SK-N-SH treated with all-trans-retinoic acid at 6 μM for 48 hours (cell line): ENCODE results near the gene ZNF808.
"Not testable (repeated sequence)": the region's sequence is repeated elsewhere in the genome, so short reads cannot be mapped to it uniquely, and the experiment has no call there.

ENCODE experiments used
- ATAC-seq: fragments of 200-7000 bp; cut with Tn5 transposase; 3 replicates; pipeline ENCODE4 v1.9.1; 2020; ENCODE audit warnings: mild to moderate bottlenecking, moderate library complexity
- ARNTL ChIP-seq: fragments of 450-650 bp; formaldehyde crosslinking; IDR thresholded peaks from 2 replicates; pipeline ENCODE4 v1.5.0; 2020; ENCODE audit warnings: low read depth, mild to moderate bottlenecking, moderate library complexity, borderline replicate concordance
- BACH2 ChIP-seq: fragments of 250-450 bp; sonication (Bioruptor Pico); IDR thresholded peaks from 2 replicates; pipeline ENCODE4 v1.9.0; 2021; ENCODE audit warnings: mild to moderate bottlenecking, borderline replicate concordance
- CSDC2 ChIP-seq: fragments of 250-450 bp; sonication (Bioruptor Pico); IDR thresholded peaks from 2 replicates; pipeline ENCODE4 v1.5.0; 2020; ENCODE audit warnings: mild to moderate bottlenecking, moderate library complexity
- ESRRG ChIP-seq: fragments of 250-450 bp; sonication (Bioruptor Pico); IDR thresholded peaks from 2 replicates; pipeline ENCODE4 v1.6.1; 2021; ENCODE audit warnings: mild to moderate bottlenecking
- GLIS3 ChIP-seq: fragments of 250-450 bp; sonication (Bioruptor Pico); IDR thresholded peaks from 2 replicates; pipeline ENCODE4 v1.5.0; 2020; ENCODE audit warnings: mild to moderate bottlenecking, moderate library complexity
- ISL1 ChIP-seq: fragments of 250-450 bp; sonication (Bioruptor Pico); IDR thresholded peaks from 2 replicates; pipeline ENCODE4 v2.1.2; 2022; ENCODE audit warnings: mild to moderate bottlenecking, moderate library complexity
- OSR1 ChIP-seq: fragments of 250-450 bp; sonication (Bioruptor Pico); IDR thresholded peaks from 2 replicates; pipeline ENCODE4 v1.8.0; 2022; ENCODE audit warnings: moderate library complexity, mild to moderate bottlenecking, inconsistent platforms
- PPARA ChIP-seq: fragments of 250-450 bp; sonication (Bioruptor Pico); IDR thresholded peaks from 2 replicates; pipeline ENCODE4 v1.5.0; 2020; ENCODE audit warnings: mild to moderate bottlenecking, borderline replicate concordance
- RARB ChIP-seq: fragments of 250-450 bp; sonication (Bioruptor Pico); IDR thresholded peaks from 2 replicates; pipeline ENCODE4 v1.8.0; 2021; ENCODE audit warnings: mild to moderate bottlenecking, moderate library complexity
- SNAI2 ChIP-seq: fragments of 250-450 bp; sonication (Bioruptor Pico); IDR thresholded peaks from 2 replicates; pipeline ENCODE4 v1.5.0; 2020; ENCODE audit warnings: mild to moderate bottlenecking, moderate library complexity
- TCF4 ChIP-seq: fragments of 250-450 bp; sonication (Bioruptor Pico); IDR thresholded peaks from 2 replicates; pipeline ENCODE4 v1.8.0; 2021; ENCODE audit warnings: mild to moderate bottlenecking, moderate library complexity, borderline replicate concordance
- TOX ChIP-seq: fragments of 250-450 bp; sonication (Bioruptor Pico); IDR thresholded peaks from 2 replicates; pipeline ENCODE4 v1.8.0; 2021; ENCODE audit warnings: mild to moderate bottlenecking, moderate library complexity, borderline replicate concordance
- ZC3H10 ChIP-seq: fragments of 250-450 bp; sonication (Bioruptor Pico); IDR thresholded peaks from 2 replicates; pipeline ENCODE4 v1.5.1; 2021; ENCODE audit warnings: mild to moderate bottlenecking, moderate library complexity
- ZFP30 ChIP-seq: fragments of 450-650 bp; formaldehyde crosslinking; IDR thresholded peaks from 2 replicates; pipeline ENCODE4 v1.5.0; 2022; ENCODE audit warnings: mild to moderate bottlenecking, moderate library complexity
- ZNF565 ChIP-seq: fragments of 450-650 bp; formaldehyde crosslinking; conservative IDR thresholded peaks from 2 replicates; pipeline ENCODE4 v1.5.0; 2020; ENCODE audit warnings: low read depth, mild to moderate bottlenecking, moderate library complexity
- ZNF70 ChIP-seq: fragments of 450-650 bp; formaldehyde crosslinking; IDR thresholded peaks from 2 replicates; pipeline ENCODE4 v1.5.0; 2020; ENCODE audit warnings: mild to moderate bottlenecking, moderate library complexity
- ZNF8 ChIP-seq: fragments of 450-650 bp; formaldehyde crosslinking; IDR thresholded peaks from 2 replicates; pipeline ENCODE4 v1.5.0; 2020; ENCODE audit warnings: mild to moderate bottlenecking, moderate library complexity
- TF ChIP-seq, protein P1 (sequence below): fragments of 250-450 bp; sonication (Bioruptor Pico); IDR thresholded peaks from 2 replicates; pipeline ENCODE4 v1.5.1; 2020; ENCODE audit warnings: low read depth, mild to moderate bottlenecking, moderate library complexity
- TF ChIP-seq, protein P2 (sequence below): fragments of 250-450 bp; sonication (Bioruptor Pico); IDR thresholded peaks from 2 replicates; pipeline ENCODE4 v1.5.0; 2020; ENCODE audit warnings: mild to moderate bottlenecking, moderate library complexity
- TF ChIP-seq, protein P3 (sequence below): fragments of 250-450 bp; sonication (Bioruptor Pico); IDR thresholded peaks from 2 replicates; pipeline ENCODE4 v1.8.0; 2021; ENCODE audit warnings: low read depth, mild to moderate bottlenecking, moderate library complexity, borderline replicate concordance
- TF ChIP-seq, protein P4 (sequence below): fragments of 250-450 bp; sonication (Bioruptor Pico); IDR thresholded peaks from 2 replicates; pipeline ENCODE4 v1.5.1; 2021; ENCODE audit warnings: mild to moderate bottlenecking, moderate library complexity
- TF ChIP-seq, protein P5 (sequence below): fragments of 250-450 bp; sonication (Bioruptor Pico); IDR thresholded peaks from 2 replicates; pipeline ENCODE4 v1.8.0; 2020; ENCODE audit warnings: mild to moderate bottlenecking, moderate library complexity, borderline replicate concordance

The ZNF808 gene

DNA sequence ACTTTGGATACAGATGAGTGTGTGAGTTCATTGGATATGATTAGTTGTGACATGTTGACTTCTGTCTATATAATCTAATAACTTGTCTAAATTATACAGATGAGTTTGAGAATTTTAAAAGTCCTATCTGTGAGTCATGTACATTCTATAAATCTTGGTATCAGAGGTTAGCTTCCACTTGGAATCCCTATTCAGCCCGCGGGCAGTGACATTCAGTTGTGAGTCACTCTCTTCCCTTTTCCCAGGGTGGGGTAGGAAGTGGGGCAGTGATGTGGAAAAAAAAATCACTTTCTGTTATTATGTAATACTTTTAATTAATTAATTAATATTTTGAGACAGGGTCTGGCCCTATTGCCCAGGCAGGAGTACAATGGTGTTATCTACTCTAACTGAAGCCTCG, 33.0 kb upstream of the ZNF808 start:
- ATAC-seq, result no peak
- TF ChIP-seq, protein P1, sequence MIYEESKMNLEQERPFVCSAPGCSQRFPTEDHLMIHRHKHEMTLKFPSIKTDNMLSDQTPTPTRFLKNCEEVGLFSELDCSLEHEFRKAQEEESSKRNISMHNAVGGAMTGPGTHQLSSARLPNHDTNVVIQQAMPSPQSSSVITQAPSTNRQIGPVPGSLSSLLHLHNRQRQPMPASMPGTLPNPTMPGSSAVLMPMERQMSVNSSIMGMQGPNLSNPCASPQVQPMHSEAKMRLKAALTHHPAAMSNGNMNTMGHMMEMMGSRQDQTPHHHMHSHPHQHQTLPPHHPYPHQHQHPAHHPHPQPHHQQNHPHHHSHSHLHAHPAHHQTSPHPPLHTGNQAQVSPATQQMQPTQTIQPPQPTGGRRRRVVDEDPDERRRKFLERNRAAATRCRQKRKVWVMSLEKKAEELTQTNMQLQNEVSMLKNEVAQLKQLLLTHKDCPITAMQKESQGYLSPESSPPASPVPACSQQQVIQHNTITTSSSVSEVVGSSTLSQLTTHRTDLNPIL (CRISPR knock-in tag), result no peak
- TF ChIP-seq SNAI2 (CRISPR knock-in tag) (no peak), ARNTL (CRISPR knock-in tag) (no peak), OSR1 (CRISPR knock-in tag) (no peak), GLIS3 (no peak), ISL1 (no peak), ZNF8 (no peak), TOX (CRISPR knock-in tag) (no peak), ZFP30 (no peak), PPARA (CRISPR knock-in tag) (no peak)
- TF ChIP-seq, protein P2, sequence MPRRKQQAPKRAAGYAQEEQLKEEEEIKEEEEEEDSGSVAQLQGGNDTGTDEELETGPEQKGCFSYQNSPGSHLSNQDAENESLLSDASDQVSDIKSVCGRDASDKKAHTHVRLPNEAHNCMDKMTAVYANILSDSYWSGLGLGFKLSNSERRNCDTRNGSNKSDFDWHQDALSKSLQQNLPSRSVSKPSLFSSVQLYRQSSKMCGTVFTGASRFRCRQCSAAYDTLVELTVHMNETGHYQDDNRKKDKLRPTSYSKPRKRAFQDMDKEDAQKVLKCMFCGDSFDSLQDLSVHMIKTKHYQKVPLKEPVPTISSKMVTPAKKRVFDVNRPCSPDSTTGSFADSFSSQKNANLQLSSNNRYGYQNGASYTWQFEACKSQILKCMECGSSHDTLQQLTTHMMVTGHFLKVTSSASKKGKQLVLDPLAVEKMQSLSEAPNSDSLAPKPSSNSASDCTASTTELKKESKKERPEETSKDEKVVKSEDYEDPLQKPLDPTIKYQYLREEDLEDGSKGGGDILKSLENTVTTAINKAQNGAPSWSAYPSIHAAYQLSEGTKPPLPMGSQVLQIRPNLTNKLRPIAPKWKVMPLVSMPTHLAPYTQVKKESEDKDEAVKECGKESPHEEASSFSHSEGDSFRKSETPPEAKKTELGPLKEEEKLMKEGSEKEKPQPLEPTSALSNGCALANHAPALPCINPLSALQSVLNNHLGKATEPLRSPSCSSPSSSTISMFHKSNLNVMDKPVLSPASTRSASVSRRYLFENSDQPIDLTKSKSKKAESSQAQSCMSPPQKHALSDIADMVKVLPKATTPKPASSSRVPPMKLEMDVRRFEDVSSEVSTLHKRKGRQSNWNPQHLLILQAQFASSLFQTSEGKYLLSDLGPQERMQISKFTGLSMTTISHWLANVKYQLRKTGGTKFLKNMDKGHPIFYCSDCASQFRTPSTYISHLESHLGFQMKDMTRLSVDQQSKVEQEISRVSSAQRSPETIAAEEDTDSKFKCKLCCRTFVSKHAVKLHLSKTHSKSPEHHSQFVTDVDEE (CRISPR knock-in tag), result no peak

DNA sequence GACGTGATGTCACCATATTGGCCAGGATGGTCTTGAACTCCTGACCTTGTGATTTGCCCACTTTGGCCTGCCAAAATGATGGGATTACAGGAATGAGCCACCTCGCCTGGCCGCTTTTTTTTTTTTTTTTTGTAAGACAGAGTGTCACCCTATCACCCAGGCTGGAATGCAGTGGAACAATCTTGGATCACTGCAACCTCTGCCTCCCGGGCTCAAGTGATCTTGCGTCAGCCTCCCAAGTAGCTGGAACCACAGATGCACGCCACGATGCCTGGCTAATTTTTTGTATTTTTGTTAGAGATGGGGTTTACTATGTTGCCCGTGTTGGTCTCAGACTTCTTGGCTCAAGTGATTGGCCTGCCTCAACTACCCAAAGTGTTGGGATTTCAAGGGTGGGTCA, 28.9 kb upstream of the ZNF808 start:
- TF ChIP-seq, protein P3, sequence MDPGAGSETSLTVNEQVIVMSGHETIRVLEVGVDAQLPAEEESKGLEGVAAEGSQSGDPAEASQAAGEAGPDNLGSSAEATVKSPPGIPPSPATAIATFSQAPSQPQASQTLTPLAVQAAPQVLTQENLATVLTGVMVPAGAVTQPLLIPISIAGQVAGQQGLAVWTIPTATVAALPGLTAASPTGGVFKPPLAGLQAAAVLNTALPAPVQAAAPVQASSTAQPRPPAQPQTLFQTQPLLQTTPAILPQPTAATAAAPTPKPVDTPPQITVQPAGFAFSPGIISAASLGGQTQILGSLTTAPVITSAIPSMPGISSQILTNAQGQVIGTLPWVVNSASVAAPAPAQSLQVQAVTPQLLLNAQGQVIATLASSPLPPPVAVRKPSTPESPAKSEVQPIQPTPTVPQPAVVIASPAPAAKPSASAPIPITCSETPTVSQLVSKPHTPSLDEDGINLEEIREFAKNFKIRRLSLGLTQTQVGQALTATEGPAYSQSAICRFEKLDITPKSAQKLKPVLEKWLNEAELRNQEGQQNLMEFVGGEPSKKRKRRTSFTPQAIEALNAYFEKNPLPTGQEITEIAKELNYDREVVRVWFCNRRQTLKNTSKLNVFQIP (CRISPR knock-in tag), result no peak
- no peak for TF ChIP-seq ZNF70
- no peak for TF ChIP-seq GLIS3
- TF ChIP-seq ZNF8, result no peak
- no peak for ATAC-seq

DNA sequence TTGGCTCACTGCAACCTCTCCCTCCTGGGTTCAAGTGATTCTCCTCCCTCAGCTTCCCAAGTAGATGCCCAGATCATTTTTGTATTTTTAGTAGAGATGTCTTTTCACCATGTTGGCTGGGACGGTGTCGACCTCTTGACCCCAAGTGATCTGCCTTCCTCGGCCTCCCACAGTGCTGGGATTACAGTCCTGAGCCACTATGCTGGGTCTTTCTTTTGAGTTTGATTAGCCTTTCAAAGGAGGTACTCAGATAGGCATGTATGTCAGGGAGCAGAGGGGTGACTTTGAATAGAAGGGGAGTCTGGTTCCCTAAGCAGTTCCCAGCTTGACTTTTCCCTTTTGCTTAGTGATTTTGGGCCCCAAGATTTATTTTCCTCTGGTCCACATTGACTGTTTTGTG, 27.0 kb upstream of the ZNF808 start:
- not testable (repeated sequence) for ATAC-seq

DNA sequence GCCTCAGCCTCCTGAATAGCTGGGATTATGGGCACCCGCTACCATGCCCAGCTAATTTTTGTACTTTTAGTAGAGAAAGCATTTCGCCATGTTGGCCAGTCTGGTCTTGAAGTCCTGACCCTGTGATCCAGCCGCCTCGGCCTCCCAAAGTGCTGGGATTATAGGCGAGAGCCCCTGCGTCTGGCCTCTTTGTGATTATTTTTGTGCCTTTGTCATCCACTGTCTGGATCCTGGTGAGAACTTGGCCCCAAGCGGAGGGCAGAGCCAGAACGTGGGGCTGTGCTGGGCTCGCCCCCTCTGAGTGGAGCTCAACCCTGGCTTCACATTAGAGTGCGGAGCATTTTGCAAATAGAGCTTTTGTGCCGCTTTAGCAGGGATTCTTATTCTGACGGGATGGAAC, 26.5 kb upstream of the ZNF808 start:
- ATAC-seq, result not testable (repeated sequence)

DNA sequence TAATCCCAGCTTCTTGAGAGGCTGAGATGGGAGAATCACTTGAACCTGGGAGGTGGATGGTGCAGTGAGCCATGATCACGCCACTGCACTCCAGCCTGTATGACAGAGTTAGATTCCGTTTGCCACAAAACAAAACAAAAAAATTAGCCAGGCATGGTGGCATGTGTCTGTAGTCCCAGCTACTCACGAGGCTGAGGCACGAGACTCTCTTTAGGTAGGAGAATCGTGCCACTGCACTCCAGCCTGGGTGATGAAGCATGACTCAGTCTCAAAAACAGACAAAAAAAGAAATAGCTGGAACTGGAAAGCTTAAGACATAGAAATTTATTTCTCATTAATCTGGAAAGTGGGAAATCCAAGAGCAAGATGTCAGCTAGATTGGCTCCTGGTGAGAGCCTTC, 20.2 kb upstream of the ZNF808 start:
- TF ChIP-seq, protein P1 (CRISPR knock-in tag), result no peak
- TF ChIP-seq ZNF70 (no peak), ZC3H10 (CRISPR knock-in tag) (no peak), RARB (CRISPR knock-in tag) (no peak), CSDC2 (CRISPR knock-in tag) (no peak), ZFP30 (no peak), GLIS3 (no peak), TCF4 (CRISPR knock-in tag) (no peak), TOX (CRISPR knock-in tag) (no peak), ZNF565 (CRISPR knock-in tag) (no peak), BACH2 (CRISPR knock-in tag) (no peak), ARNTL (CRISPR knock-in tag) (no peak), ESRRG (CRISPR knock-in tag) (no peak), OSR1 (CRISPR knock-in tag) (no peak), PPARA (CRISPR knock-in tag) (no peak), ZNF8 (no peak)
- TF ChIP-seq, protein P4, sequence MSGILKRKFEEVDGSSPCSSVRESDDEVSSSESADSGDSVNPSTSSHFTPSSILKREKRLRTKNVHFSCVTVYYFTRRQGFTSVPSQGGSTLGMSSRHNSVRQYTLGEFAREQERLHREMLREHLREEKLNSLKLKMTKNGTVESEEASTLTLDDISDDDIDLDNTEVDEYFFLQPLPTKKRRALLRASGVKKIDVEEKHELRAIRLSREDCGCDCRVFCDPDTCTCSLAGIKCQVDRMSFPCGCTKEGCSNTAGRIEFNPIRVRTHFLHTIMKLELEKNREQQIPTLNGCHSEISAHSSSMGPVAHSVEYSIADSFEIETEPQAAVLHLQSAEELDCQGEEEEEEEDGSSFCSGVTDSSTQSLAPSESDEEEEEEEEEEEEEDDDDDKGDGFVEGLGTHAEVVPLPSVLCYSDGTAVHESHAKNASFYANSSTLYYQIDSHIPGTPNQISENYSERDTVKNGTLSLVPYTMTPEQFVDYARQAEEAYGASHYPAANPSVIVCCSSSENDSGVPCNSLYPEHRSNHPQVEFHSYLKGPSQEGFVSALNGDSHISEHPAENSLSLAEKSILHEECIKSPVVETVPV, result no peak
- TF ChIP-seq, protein P2 (CRISPR knock-in tag), result no peak
- TF ChIP-seq, protein P5, sequence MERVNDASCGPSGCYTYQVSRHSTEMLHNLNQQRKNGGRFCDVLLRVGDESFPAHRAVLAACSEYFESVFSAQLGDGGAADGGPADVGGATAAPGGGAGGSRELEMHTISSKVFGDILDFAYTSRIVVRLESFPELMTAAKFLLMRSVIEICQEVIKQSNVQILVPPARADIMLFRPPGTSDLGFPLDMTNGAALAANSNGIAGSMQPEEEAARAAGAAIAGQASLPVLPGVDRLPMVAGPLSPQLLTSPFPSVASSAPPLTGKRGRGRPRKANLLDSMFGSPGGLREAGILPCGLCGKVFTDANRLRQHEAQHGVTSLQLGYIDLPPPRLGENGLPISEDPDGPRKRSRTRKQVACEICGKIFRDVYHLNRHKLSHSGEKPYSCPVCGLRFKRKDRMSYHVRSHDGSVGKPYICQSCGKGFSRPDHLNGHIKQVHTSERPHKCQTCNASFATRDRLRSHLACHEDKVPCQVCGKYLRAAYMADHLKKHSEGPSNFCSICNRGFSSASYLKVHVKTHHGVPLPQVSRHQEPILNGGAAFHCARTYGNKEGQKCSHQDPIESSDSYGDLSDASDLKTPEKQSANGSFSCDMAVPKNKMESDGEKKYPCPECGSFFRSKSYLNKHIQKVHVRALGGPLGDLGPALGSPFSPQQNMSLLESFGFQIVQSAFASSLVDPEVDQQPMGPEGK, result no peak
- no peak for ATAC-seq
